Subcutaneous abdominal adipose tissue (tissue), 5 donors: ENCODE measurements around the gene EMP3.
"Not testable (repeated sequence)": the region's sequence is repeated elsewhere in the genome, so short reads cannot be mapped to it uniquely, and the experiment has no call there.

Source experiments
- H3K27ac ChIP-seq: one replicate; pipeline ENCODE4 v1.7.0; 2013; ENCODE audit warnings: low read depth, mild to moderate bottlenecking, inconsistent platforms, low read length, moderate library complexity
- H3K27me3 ChIP-seq, 5 donors: one replicate each; pipeline ENCODE4 v1.7.0; 2013; ENCODE audit warnings: low read length in 5 of 5, inconsistent platforms in 1 of 5; ENCODE audit not compliant: control insufficient read depth in 5 of 5, insufficient read depth in 4 of 5
- H3K36me3 ChIP-seq, 5 donors: one replicate each; pipeline ENCODE4 v1.7.0; 2013; ENCODE audit warnings: low read length in 5 of 5; ENCODE audit not compliant: control insufficient read depth in 5 of 5, insufficient read depth in 5 of 5
- H3K4me1 ChIP-seq, 5 donors: one replicate each; pipeline ENCODE4 v1.7.0; 2013; ENCODE audit warnings: low read length in 5 of 5, mild to moderate bottlenecking in 3 of 5, moderate library complexity in 1 of 5; ENCODE audit not compliant: control insufficient read depth in 5 of 5, insufficient read depth in 5 of 5
- H3K4me3 ChIP-seq, 5 donors: one replicate each; pipeline ENCODE4 v1.7.0; 2013; ENCODE audit warnings: low read length in 5 of 5, low read depth in 1 of 5
- H3K9ac ChIP-seq, 5 donors: one replicate each; pipeline ENCODE4 v1.7.0; 2013; ENCODE audit warnings: low read length in 5 of 5, mild to moderate bottlenecking in 4 of 5, moderate library complexity in 3 of 5
- H3K9me3 ChIP-seq, 5 donors: one replicate each; pipeline ENCODE4 v1.7.0; 2013; ENCODE audit warnings: low read length in 5 of 5; ENCODE audit not compliant: control insufficient read depth in 5 of 5
- donor health status: healthy.
- donor health status: healthy.
- donor health status: healthy.
- donor health status: healthy.
- donor health status: healthy.

The EMP3 gene

DNA sequence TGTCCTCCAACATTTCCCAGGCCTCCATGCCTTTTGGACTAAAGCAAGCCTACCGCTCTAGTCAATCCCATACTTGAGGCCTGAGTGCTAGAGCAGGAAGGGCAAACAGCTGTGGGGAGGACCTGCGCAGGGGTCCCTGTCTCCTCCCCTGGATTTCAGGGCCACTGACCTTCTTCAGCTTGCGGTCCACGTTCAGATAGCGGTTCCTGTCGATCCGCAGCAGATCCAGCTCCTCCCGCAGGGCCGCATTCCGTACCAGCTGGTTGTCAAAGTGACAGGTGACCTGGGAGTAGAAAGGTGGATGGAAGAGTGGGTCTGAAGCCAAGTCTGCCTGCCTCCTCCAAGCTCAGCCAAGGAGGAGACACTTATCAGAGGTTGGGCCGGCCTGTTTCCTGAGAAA, 14.0 kb upstream of the EMP3 start:
- no peak overlapping the region for H3K9ac ChIP-seq
- peaks cover 0 to 21% (median 7%) of the 10 kb centered on the region in 5 donors for H3K4me1 ChIP-seq
- H3K27ac ChIP-seq: no peak overlapping the region
- no peaks in the 10 kb centered on the region for H3K9me3 ChIP-seq
- peaks cover 0 to 3% (median 0%) of the 10 kb centered on the region in 5 donors for H3K27me3 ChIP-seq
- H3K4me3 ChIP-seq: no peak overlapping the region
- H3K36me3 ChIP-seq: no peaks in the 10 kb centered on the region

DNA sequence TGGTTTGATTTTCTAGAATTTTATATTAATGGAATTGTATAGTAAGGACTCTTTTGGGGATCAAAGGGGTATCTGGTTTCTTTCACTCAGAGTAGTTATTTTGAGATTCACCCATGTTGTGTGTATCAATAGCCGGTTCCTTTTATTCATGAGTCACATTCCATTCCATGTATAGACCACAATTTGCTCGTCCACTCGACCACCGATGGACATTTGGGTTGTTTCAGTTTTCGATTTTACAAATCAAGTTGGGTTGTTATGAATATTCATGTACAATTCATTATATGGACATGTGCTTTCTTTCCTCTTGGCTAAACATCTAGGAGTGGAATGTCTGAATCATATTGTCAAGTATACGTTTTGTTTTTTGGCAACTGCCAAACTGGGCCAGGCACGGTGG, 9.6 kb upstream of the EMP3 start:
- H3K4me1 ChIP-seq: peaks cover 0 to 9% (median 7%) of the 10 kb centered on the region in 5 donors

GRCh38 chr19:48317708-48317960, 7.7 kb upstream of the EMP3 start:
- peaks cover 0 to 26% (median 24%) of the 10 kb centered on the region in 5 donors for H3K4me1 ChIP-seq
- not testable (repeated sequence) for H3K27me3 ChIP-seq, H3K27ac ChIP-seq, H3K9me3 ChIP-seq, H3K36me3 ChIP-seq, H3K4me3 ChIP-seq, H3K9ac ChIP-seq

More for the DNA sequence above, 9.6 kb upstream of the EMP3 start:
- H3K4me3 ChIP-seq: no peak overlapping the region
- H3K27me3 ChIP-seq: no peaks in the 10 kb centered on the region
- no peak overlapping the region for H3K9ac ChIP-seq
- no peaks in the 10 kb centered on the region for H3K9me3 ChIP-seq
- no peaks in the 10 kb centered on the region for H3K36me3 ChIP-seq
- no peak overlapping the region for H3K27ac ChIP-seq

GRCh38 chr19:48318286-48318987, 6.9 kb upstream of the EMP3 start:
- Histone ChIP-seq H3K27me3 (no peaks in the 10 kb centered on the region), H3K36me3 (no peaks in the 10 kb centered on the region), H3K9ac (no peak overlapping the region), H3K9me3 (no peaks in the 10 kb centered on the region), H3K4me3 (no peak overlapping the region), H3K27ac (no peak overlapping the region), H3K4me1 (peaks cover 0 to 30% (median 28%) of the 10 kb centered on the region in 5 donors)

DNA sequence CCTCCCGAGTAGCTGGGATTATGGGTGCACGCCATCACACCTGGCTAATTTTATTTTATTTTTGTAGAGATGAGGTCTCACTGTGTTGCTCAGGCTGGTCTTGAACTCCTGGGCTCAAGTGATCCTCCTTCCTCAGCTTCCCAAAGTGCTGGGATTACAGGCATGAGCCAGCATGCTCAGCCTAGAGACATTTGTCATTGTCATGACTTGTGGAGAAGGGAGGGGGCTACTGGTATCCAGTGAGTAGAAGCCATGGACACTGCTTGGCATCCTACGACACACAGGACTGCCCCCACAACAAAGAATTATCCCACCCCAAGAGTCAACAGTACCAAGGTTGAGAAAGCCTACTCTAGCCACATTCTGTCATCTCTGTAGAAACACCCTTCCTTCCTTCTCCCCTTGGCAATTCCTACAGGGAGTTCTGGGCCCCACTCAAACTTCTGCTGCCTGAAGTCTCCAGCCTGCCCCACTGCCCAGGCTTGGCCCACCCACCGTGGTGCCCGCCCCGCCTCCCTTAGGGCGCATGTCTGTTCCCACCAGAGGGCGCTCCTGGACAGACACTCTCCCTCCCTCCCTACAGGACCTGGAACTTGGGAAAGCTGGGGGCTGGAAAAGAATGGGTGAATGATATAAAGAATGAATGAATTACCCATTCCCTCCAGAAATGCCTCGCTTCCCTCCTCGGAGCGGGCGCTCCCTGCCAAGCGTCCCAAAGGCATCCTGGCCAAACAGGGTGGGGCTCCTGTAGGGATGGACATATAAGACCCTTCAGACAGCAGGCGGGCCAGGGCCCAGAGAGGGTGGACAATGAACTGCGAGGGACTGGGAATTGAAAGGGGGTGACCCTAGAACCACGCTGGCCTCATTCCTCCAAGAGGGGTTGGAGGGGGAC, 5.5 kb upstream of the EMP3 start:
- H3K36me3 ChIP-seq: no peaks in the 10 kb centered on the region
- H3K4me3 ChIP-seq: no peak overlapping the region
- peak overlapping the region; percentile 85 for H3K27ac ChIP-seq
- no peak overlapping the region for H3K9ac ChIP-seq
- peaks cover 0 to 30% (median 28%) of the 10 kb centered on the region in 5 donors for H3K4me1 ChIP-seq
- H3K27me3 ChIP-seq: no peaks in the 10 kb centered on the region
- H3K9me3 ChIP-seq: no peaks in the 10 kb centered on the region

DNA sequence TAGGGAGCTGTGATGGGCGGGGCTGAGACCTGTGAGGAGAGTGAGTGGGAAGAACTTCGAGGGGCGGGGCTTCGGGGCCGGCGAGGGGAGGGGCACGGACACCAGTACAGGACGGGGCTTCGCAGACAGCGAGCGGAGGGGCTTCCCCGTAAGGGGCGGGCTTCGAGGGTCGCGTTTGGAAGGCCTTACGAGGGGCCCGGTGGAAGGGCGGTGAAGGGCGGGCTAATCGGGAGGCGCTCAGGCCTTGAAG, 4.1 kb upstream of the EMP3 start:
- peak overlapping the region; percentile 56 to 86 (median 86) for H3K9ac ChIP-seq
- H3K4me1 ChIP-seq: peaks cover 0 to 37% (median 31%) of the 10 kb centered on the region in 5 donors
- peak overlapping the region; percentile 68 to 80 (median 75) for H3K4me3 ChIP-seq
- H3K27ac ChIP-seq: peak overlapping the region; percentile 85
- peaks cover 0 to 7% (median 0%) of the 10 kb centered on the region in 5 donors for H3K27me3 ChIP-seq
- H3K36me3 ChIP-seq: no peaks in the 10 kb centered on the region
- no peaks in the 10 kb centered on the region for H3K9me3 ChIP-seq

DNA sequence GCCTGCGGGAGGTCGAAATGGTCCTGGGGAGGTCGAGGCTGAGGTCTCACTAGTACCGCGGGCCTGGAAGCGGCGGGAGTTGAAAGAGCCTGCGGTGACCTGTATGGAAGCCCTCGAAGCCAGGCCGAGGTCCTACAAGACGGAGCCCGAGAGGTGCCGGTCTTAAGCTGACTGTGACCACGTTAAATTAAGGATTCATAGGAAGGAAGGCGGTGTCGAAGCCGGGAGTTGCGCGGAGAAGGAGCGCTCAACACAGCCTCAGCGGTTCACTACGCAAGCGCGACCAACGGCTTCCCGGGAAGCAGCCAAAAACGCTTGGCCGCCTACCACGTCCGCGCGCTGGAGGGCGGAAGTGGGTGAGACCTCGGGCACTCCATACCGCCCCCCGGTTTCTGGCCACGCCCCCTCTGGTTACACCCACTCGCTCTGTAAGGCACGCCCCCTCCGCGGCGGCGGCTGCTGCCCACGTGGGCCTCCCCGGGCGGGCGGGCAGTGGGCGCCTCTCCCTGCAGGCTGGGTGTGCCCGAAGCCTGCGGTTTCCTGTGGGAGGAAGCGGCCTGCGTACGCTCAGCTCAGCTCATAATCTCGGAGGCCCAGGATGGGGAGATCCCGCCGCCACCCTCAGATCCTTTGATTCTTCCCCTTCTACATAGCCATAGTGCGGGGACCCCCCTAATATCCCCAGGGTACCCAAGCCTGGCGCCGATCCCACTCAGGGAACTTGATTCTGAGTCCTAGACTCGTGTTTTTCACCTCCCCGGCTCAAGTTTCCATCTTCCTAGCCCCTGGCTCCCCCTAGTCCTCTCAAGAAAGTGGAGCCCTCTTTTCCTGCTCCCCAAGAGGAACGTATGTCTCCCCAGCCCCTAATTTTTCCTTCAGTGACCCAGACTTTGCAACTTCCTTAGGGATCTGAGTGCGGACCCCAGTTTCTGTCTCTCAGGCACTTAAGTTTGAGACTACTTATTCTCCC, 3.4 kb upstream of the EMP3 start:
- H3K4me1 ChIP-seq: peaks cover 0 to 37% (median 35%) of the 10 kb centered on the region in 5 donors
- peaks cover 0 to 7% (median 0%) of the 10 kb centered on the region in 5 donors for H3K27me3 ChIP-seq

GRCh38 chr19:48329167-48329891, 4.0 kb downstream of the EMP3 start:
- Histone ChIP-seq H3K4me1 (peaks cover 2 to 58% (median 40%) of the 10 kb centered on the region in 5 donors), H3K9ac (no peak overlapping the region), H3K9me3 (no peaks in the 10 kb centered on the region), H3K27me3 (peaks cover 0 to 7% (median 0%) of the 10 kb centered on the region in 5 donors), H3K4me3 (peak overlapping the region in 4 of 5 donors; percentile 5 to 62 (median 38)), H3K27ac (peak overlapping the region; percentile 74), H3K36me3 (peaks cover 0 to 16% (median 4%) of the 10 kb centered on the region in 5 donors)

More for the DNA sequence above, 3.4 kb upstream of the EMP3 start:
- Histone ChIP-seq H3K9me3 (no peaks in the 10 kb centered on the region), H3K4me3 (peak overlapping the region; percentile 68 to 80 (median 75)), H3K27ac (peak overlapping the region; percentile 85), H3K36me3 (no peaks in the 10 kb centered on the region), H3K9ac (peak overlapping the region; percentile 56 to 86 (median 86))

GRCh38 chr19:48330012-48330681, 4.8 kb downstream of the EMP3 start:
- peak overlapping the region; percentile 74 for H3K27ac ChIP-seq
- H3K4me3 ChIP-seq: peak overlapping the region in 3 of 5 donors; percentile 56 to 62 (median 57)
- peak overlapping the region in 3 of 5 donors; percentile 2 to 58 (median 58) for H3K9ac ChIP-seq
- H3K4me1 ChIP-seq: peaks cover 2 to 57% (median 40%) of the 10 kb centered on the region in 5 donors
- peaks cover 0 to 7% (median 0%) of the 10 kb centered on the region in 5 donors for H3K27me3 ChIP-seq
- H3K9me3 ChIP-seq: no peaks in the 10 kb centered on the region
- peaks cover 0 to 16% (median 4%) of the 10 kb centered on the region in 5 donors for H3K36me3 ChIP-seq
